ENCODE data around the gene VTI1A.

GRCh38 chr10:112487964-112488363 lies 40.9 kb downstream of the VTI1A start:
- TF ChIP-seq POLR2AphosphoS5 (IDR thresholded peaks at IDR 0.05; ENCODE audit: low read depth, low read length) (no peak), POLR2A (IDR thresholded peaks at IDR 0.05; ENCODE audit: low read depth, low read length) (no peak), TAF1 (IDR thresholded peaks at IDR 0.05; ENCODE audit: borderline replicate concordance, low read depth, low read length) (no peak)

All from GM12892 (cell line).